Measurements from ENCODE around the gene FOXA2. TPM values are rescaled to one million over a fixed set of nuclear protein-coding genes. Genes with fewer than 3 reads are reported as not detected.

FOXA2 gene
- total RNA-seq, 1 donor from 2014 or later, result not detected

- no peak for DNase-seq
- ChIA-PET POLR2A (no interaction called here), CTCF (no interaction called here)
- TF ChIP-seq CTCF (IDR thresholded peaks at IDR 0.05), result no peak
- H3K4me3 Mint-ChIP-seq, result no peak overlapping the region
- H3K9me3 Mint-ChIP-seq, result no peaks in the 10 kb centered on the region
- H3K27ac Mint-ChIP-seq, result no peak overlapping the region
- intact Hi-C loops (cut with micrococcal nuclease), result no loop called here
- H3K36me3 Mint-ChIP-seq (ENCODE audit: low read depth), result no peaks in the 10 kb centered on the region
- peaks cover 5% of the 10 kb centered on the region for H3K4me1 Mint-ChIP-seq
- peaks cover 60% of the 10 kb centered on the region for H3K27me3 Mint-ChIP-seq
- ATAC-seq (ENCODE audit: low read depth), result no peak
These were observed 9.2 kb downstream of the FOXA2 start for GRCh38 chr20:22575087-22575721.

GRCh38 chr20:22574545-22575086 lies 9.8 kb downstream of the FOXA2 start:
- H3K4me1 Mint-ChIP-seq, result peaks cover 5% of the 10 kb centered on the region
- intact Hi-C loops (cut with micrococcal nuclease), result no loop called here
- H3K36me3 Mint-ChIP-seq (ENCODE audit: low read depth), result no peaks in the 10 kb centered on the region
- POLR2A ChIA-PET, result interaction anchor here (0.6 kb wide), 1 partner anchor 36 kb away, joined by 4 read pairs; no protein-coding TSS in a partner anchor
- H3K27ac Mint-ChIP-seq, result no peak overlapping the region
- H3K9me3 Mint-ChIP-seq, result no peaks in the 10 kb centered on the region
- peaks cover 55% of the 10 kb centered on the region for H3K27me3 Mint-ChIP-seq
- no peak for TF ChIP-seq CTCF (IDR thresholded peaks at IDR 0.05)
- no peak for DNase-seq
- no peak overlapping the region for H3K4me3 Mint-ChIP-seq
- CTCF ChIA-PET, result no interaction called here
- ATAC-seq (ENCODE audit: low read depth), result no peak

GRCh38 chr20:22572491-22572890 lies 11.9 kb downstream of the FOXA2 start:
- no peak for TF ChIP-seq CTCF (IDR thresholded peaks at IDR 0.05)
- H3K27me3 Mint-ChIP-seq, result peaks cover 57% of the 10 kb centered on the region

GRCh38 chr20:22572023-22572422 lies 12.3 kb downstream of the FOXA2 start:
- POLR2A ChIA-PET, result no interaction called here
- CTCF ChIA-PET, result no interaction called here
- peaks cover 4% of the 10 kb centered on the region for H3K4me1 Mint-ChIP-seq
- ATAC-seq (ENCODE audit: low read depth) (no peak), DNase-seq (no peak)
- H3K27ac Mint-ChIP-seq, result no peak overlapping the region
- no peak overlapping the region for H3K4me3 Mint-ChIP-seq
- no peak for TF ChIP-seq CTCF (IDR thresholded peaks at IDR 0.05)
- H3K36me3 Mint-ChIP-seq (ENCODE audit: low read depth), result no peaks in the 10 kb centered on the region
- intact Hi-C loops (cut with micrococcal nuclease), result no loop called here
- no peaks in the 10 kb centered on the region for H3K9me3 Mint-ChIP-seq
- peaks cover 59% of the 10 kb centered on the region for H3K27me3 Mint-ChIP-seq

More at GRCh38 chr20:22572491-22572890, 11.9 kb downstream of the FOXA2 start:
- DNase-seq, result no peak
- Mint-ChIP-seq H3K4me1 (peaks cover 4% of the 10 kb centered on the region), H3K9me3 (no peaks in the 10 kb centered on the region), H3K27ac (no peak overlapping the region), H3K36me3 (ENCODE audit: low read depth) (no peaks in the 10 kb centered on the region), H3K4me3 (no peak overlapping the region)
- intact Hi-C loops (cut with micrococcal nuclease), result no loop called here
- ATAC-seq (ENCODE audit: low read depth), result no peak
- ChIA-PET CTCF (no interaction called here), POLR2A (no interaction called here)

- ChIA-PET CTCF (no interaction called here), POLR2A (no interaction called here)
- intact Hi-C loops (cut with micrococcal nuclease), result no loop called here
- H3K27me3 Mint-ChIP-seq, result peaks cover 51% of the 10 kb centered on the region
- no peaks in the 10 kb centered on the region for H3K36me3 Mint-ChIP-seq (ENCODE audit: low read depth)
- no peaks in the 10 kb centered on the region for H3K4me1 Mint-ChIP-seq
- TF ChIP-seq CTCF (IDR thresholded peaks at IDR 0.05), result no peak
- ATAC-seq (ENCODE audit: low read depth) (no peak), DNase-seq (no peak)
- H3K9me3 Mint-ChIP-seq, result no peaks in the 10 kb centered on the region
- no peak overlapping the region for H3K4me3 Mint-ChIP-seq
- H3K27ac Mint-ChIP-seq, result no peak overlapping the region
These were observed 15.0 kb downstream of the FOXA2 start for GRCh38 chr20:22569353-22569752.
